ENCODE results near the gene CSRP1.

The CSRP1 gene

GRCh38 chr1:201463071-201463552, 43.8 kb downstream of the CSRP1 start:
- DNase-seq (ENCODE audit: low read depth) = no peak
- peak; percentile 44 for TF ChIP-seq CTCF (conservative IDR thresholded peaks at IDR 0.05; ENCODE audit: low read depth, low read length)
- H3K4me3 ChIP-seq (ENCODE audit: low read length) = no peak overlapping the region

GRCh38 chr1:201461645-201462441, 45.1 kb downstream of the CSRP1 start:
- DNase-seq (ENCODE audit: low read depth) = peak; percentile 98
- H3K4me3 ChIP-seq (ENCODE audit: low read length) = no peak overlapping the region
- no peak for TF ChIP-seq CTCF (conservative IDR thresholded peaks at IDR 0.05; ENCODE audit: low read depth, low read length)

GRCh38 chr1:201460814-201461644, 45.9 kb downstream of the CSRP1 start:
- TF ChIP-seq CTCF (conservative IDR thresholded peaks at IDR 0.05; ENCODE audit: low read depth, low read length) = no peak
- DNase-seq (ENCODE audit: low read depth) = peak; percentile 98
- no peak overlapping the region for H3K4me3 ChIP-seq (ENCODE audit: low read length)

- no peak for TF ChIP-seq CTCF (conservative IDR thresholded peaks at IDR 0.05; ENCODE audit: low read depth, low read length)
- no peak for DNase-seq (ENCODE audit: low read depth)
- no peak overlapping the region for H3K4me3 ChIP-seq (ENCODE audit: low read length)
Measured at GRCh38 chr1:201459775-201460174, 47.1 kb downstream of the CSRP1 start.

- DNase-seq (ENCODE audit: low read depth) = no peak
- H3K4me3 ChIP-seq (ENCODE audit: low read length) = no peak overlapping the region
- no peak for TF ChIP-seq CTCF (conservative IDR thresholded peaks at IDR 0.05; ENCODE audit: low read depth, low read length)
Measured at GRCh38 chr1:201459052-201459451, 47.9 kb downstream of the CSRP1 start.

- no peak for DNase-seq (ENCODE audit: low read depth)
- no peak overlapping the region for H3K4me3 ChIP-seq (ENCODE audit: low read length)
- no peak for TF ChIP-seq CTCF (conservative IDR thresholded peaks at IDR 0.05; ENCODE audit: low read depth, low read length)
Measured at GRCh38 chr1:201457508-201457960, 49.4 kb downstream of the CSRP1 start.
